Activated T-helper 1 cell treated with anti-CD3 and anti-CD28 coated beads, Interleukin-2, amount 50 U/mL, for 16 hours (primary cell): ENCODE data around the gene GBP2.

Experiments used
- DNase-seq, 2 donors: peaks; one replicate each; pipeline ENCODE4 v3.0.0-alpha.2; 2020; ENCODE audit warnings: low read depth in 1 of 2, low spot score in 1 of 2

GBP2 gene

DNA sequence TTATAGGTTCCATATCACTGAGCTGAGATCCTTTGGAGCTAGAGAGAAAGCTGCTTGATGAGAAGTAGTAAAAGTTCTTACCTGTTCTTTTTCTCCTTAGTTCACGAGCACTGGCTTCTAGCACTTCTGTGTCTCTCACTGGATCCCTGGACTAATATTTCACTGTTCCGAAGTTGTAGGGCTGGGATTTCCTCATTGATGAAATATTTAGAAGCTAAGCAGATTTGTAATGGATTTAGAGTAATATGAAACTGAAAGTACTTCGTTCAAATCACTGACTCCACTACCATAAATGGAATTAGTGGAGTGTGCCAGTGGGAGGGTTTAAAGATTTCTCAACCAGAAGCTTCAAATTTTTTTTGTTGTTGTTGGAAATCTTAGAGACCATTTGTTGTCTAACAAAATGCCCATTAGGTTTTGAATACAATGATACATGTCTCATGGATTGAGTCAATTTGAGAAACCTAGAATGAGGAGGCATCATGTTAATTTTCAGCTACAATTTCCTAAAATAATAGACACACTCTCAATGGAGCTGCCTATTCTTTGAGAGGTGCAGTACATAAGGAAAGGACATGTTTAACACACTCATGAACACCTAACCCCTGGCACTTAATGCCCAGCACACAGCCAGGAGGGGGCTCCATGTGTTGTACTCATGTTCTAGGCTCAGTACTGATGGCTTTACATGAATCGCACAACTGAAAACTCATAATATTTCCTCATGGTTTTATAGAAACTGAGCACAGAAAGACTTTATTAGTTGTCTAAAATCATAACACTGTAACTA lies 60.6 kb downstream of the GBP2 start, which contains the start of gene GBP1:
Gene GBP1, minus strand, starts transcription at position 130 of the 790 bp plus-strand sequence. CDS start 1,974 bp downstream, outside the sequence.
- DNase-seq = no peak

DNA sequence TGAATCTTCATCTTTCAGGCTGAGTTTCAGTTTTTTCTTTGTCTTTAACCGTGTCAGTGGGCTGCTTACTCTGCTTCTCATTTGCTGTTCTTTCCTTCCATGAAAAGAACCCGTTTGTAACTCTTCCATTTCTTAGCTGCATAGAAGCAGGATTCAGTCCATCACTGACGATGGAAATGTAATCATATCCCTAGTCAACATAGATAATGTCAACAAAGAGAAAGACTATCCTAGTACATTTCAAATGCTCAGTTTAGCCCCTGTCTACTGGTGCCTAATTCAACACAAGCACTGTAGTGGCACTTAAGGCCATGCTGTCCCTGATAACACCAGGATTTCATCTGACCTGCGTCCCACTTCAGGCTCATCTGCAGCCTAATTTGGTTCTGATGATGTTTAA lies 61.3 kb downstream of the GBP2 start:
- no peak for DNase-seq

DNA sequence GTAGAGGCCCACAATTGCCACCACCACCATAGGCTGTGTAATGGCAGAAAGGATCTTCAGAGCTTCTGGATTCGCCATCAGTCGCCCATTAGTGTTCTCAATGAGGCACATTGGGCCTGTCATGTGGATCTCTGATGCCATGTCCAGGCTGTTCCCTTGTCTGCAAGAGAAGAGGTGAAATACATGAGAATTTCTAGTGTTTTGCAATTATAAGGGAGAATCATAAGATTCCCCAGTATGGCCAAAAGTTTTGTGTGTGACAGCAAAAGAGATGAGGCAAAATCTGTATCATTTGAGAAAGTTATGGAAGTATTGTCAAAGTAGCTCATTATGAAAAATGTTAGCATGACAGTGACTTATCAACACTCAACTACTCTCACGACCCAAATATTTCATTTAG lies 62.8 kb downstream of the GBP2 start:
- no peak for DNase-seq

DNA sequence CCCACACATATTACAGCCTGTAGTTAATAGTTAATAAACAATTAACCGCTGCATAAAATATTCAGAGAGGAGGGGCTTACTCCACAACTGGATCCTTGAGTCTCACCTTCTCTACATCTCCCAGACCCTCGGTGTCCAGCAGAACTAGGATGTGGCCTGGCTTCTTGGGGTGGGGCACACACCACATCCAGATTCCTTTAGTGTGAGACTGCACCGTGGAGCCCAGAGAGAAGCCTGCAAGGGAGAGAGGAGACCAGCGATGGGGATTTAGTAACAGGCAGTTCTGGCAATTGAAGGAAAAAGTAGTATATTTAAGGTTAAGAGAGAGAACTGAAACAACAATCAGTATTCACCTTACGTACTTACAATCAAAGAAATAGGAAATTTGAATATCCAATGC lies 65.8 kb downstream of the GBP2 start:
- DNase-seq = no peak
